ENCODE data around the gene CCDC182.

CCDC182 gene

GRCh38 chr17:57696050-57696449 is 49.0 kb downstream of the CCDC182 start:
- ChIA-PET CTCF (interaction anchor here (1.5 to 3.0 kb wide), 3 partner anchors 11 to 453 kb away, joined by 3 to 14 read pairs (median 5); no protein-coding TSS in a partner anchor), POLR2A (no interaction called here)
- no peak for TF ChIP-seq CTCF (IDR thresholded peaks at IDR 0.05; ENCODE audit: control extremely low read depth, extremely low read depth, low read depth, missing control alignments)
- no peak for DNase-seq (ENCODE audit: extremely low spot score)

Data from GM10248 (cell line).